Measurements from ENCODE around the gene ACHE. TPM values are rescaled to one million over a fixed set of nuclear protein-coding genes. Genes with fewer than 3 reads are reported as not detected.

Gene ACHE
- total and polyA plus RNA-seq, 2 of the 13 experiments (the other 11 are each of a cell fraction or from before 2014, with no cell fraction given) = 0.18 to 0.40 TPM

DNA sequence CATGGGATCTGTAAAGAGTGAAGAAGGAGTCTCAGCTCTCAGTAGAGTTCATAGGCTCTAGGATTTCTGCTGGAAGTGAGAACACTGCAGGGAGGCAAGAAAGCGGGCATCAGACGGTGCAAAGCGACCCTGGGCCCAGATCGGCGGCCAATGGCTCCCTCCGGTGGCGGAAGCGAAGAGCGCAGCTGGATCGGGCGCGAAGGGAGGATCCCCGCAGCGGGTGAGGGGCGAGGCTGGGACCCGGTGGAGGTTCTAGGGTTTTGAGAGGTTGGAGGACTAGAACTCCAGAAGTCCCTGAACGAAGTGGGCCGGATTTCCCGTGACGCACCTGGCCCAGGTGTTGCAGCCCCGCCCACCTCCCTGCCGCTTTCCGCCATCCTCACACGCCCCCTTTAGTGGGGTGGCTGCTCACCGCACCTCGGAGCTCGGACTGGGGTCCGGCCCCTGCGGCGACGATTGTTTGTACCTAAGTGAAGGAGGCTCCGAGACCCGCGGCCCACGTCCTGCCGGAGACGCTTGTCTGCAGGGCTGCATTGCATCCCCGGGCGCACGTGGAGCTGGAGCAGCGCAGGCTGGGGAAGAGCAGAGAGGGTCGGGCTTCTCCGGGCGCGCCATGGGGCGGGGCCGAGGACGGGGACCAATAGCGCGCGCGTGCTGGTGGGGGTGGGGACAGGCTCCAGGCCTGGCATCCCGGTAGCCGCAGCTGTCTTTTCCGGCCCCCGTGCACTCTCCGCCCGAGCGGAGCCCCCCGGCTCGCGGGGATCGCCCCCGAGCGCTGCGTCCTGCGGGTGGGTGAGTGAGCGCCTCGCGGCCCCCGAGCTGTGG is 43.4 kb downstream of the ACHE start, which contains the start of gene SLC12A9 (continued):
- TF ChIP-seq, protein P1, sequence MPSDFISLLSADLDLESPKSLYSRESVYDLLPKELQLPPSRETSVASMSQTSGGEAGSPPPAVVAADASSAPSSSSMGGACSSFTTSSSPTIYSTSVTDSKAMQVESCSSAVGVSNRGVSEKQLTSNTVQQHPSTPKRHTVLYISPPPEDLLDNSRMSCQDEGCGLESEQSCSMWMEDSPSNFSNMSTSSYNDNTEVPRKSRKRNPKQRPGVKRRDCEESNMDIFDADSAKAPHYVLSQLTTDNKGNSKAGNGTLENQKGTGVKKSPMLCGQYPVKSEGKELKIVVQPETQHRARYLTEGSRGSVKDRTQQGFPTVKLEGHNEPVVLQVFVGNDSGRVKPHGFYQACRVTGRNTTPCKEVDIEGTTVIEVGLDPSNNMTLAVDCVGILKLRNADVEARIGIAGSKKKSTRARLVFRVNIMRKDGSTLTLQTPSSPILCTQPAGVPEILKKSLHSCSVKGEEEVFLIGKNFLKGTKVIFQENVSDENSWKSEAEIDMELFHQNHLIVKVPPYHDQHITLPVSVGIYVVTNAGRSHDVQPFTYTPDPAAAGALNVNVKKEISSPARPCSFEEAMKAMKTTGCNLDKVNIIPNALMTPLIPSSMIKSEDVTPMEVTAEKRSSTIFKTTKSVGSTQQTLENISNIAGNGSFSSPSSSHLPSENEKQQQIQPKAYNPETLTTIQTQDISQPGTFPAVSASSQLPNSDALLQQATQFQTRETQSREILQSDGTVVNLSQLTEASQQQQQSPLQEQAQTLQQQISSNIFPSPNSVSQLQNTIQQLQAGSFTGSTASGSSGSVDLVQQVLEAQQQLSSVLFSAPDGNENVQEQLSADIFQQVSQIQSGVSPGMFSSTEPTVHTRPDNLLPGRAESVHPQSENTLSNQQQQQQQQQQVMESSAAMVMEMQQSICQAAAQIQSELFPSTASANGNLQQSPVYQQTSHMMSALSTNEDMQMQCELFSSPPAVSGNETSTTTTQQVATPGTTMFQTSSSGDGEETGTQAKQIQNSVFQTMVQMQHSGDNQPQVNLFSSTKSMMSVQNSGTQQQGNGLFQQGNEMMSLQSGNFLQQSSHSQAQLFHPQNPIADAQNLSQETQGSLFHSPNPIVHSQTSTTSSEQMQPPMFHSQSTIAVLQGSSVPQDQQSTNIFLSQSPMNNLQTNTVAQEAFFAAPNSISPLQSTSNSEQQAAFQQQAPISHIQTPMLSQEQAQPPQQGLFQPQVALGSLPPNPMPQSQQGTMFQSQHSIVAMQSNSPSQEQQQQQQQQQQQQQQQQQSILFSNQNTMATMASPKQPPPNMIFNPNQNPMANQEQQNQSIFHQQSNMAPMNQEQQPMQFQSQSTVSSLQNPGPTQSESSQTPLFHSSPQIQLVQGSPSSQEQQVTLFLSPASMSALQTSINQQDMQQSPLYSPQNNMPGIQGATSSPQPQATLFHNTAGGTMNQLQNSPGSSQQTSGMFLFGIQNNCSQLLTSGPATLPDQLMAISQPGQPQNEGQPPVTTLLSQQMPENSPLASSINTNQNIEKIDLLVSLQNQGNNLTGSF (CRISPR knock-in tag; IDR thresholded peaks at IDR 0.05) = no peak
- TF ChIP-seq PRDM10 (CRISPR knock-in tag; IDR thresholded peaks at IDR 0.05; ENCODE audit: low read depth) (peak; percentile 52; the same call in 1 of the 2 replicates), YY1 (IDR thresholded peaks at IDR 0.05; ENCODE audit: insufficient read depth, insufficient replicate concordance, low read depth, low read length) (peak; percentile 35), ZNF761 (CRISPR knock-in tag; conservative IDR thresholded peaks at IDR 0.05) (peak; percentile 39; the same call in 1 of the 2 replicates), ZKSCAN8 (CRISPR knock-in tag; IDR thresholded peaks at IDR 0.05; ENCODE audit: borderline replicate concordance) (no peak), NRL (CRISPR knock-in tag; IDR thresholded peaks at IDR 0.05; ENCODE audit: borderline replicate concordance) (no peak; the same call in 1 of the 2 replicates), CHD2 (IDR thresholded peaks at IDR 0.05; ENCODE audit: low read depth, low read length) (no peak), ZNF367 (CRISPR knock-in tag; IDR thresholded peaks at IDR 0.05; ENCODE audit: borderline replicate concordance) (no peak), HES4 (CRISPR knock-in tag; IDR thresholded peaks at IDR 0.05; ENCODE audit: borderline replicate concordance) (no peak), GATAD2A (CRISPR knock-in tag; IDR thresholded peaks at IDR 0.05) (0 out of 2 replicates have a peak, but pooled peaks have one; percentile 28), BRCA1 (CRISPR knock-in tag; IDR thresholded peaks at IDR 0.05) (peak; percentile 56; the same call in 1 of the 2 replicates)
- TF ChIP-seq, protein P2, sequence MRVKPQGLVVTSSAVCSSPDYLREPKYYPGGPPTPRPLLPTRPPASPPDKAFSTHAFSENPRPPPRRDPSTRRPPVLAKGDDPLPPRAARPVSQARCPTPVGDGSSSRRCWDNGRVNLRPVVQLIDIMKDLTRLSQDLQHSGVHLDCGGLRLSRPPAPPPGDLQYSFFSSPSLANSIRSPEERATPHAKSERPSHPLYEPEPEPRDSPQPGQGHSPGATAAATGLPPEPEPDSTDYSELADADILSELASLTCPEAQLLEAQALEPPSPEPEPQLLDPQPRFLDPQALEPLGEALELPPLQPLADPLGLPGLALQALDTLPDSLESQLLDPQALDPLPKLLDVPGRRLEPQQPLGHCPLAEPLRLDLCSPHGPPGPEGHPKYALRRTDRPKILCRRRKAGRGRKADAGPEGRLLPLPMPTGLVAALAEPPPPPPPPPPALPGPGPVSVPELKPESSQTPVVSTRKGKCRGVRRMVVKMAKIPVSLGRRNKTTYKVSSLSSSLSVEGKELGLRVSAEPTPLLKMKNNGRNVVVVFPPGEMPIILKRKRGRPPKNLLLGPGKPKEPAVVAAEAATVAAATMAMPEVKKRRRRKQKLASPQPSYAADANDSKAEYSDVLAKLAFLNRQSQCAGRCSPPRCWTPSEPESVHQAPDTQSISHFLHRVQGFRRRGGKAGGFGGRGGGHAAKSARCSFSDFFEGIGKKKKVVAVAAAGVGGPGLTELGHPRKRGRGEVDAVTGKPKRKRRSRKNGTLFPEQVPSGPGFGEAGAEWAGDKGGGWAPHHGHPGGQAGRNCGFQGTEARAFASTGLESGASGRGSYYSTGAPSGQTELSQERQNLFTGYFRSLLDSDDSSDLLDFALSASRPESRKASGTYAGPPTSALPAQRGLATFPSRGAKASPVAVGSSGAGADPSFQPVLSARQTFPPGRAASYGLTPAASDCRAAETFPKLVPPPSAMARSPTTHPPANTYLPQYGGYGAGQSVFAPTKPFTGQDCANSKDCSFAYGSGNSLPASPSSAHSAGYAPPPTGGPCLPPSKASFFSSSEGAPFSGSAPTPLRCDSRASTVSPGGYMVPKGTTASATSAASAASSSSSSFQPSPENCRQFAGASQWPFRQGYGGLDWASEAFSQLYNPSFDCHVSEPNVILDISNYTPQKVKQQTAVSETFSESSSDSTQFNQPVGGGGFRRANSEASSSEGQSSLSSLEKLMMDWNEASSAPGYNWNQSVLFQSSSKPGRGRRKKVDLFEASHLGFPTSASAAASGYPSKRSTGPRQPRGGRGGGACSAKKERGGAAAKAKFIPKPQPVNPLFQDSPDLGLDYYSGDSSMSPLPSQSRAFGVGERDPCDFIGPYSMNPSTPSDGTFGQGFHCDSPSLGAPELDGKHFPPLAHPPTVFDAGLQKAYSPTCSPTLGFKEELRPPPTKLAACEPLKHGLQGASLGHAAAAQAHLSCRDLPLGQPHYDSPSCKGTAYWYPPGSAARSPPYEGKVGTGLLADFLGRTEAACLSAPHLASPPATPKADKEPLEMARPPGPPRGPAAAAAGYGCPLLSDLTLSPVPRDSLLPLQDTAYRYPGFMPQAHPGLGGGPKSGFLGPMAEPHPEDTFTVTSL (CRISPR knock-in tag; IDR thresholded peaks at IDR 0.05; ENCODE audit: borderline replicate concordance) = 0 out of 2 replicates have a peak, but pooled peaks have one; percentile 5

Data from HepG2 (cell line).